ENCODE measurements around the gene PCK2. TPM values are rescaled to one million over a fixed set of nuclear protein-coding genes. Genes with fewer than 3 reads are reported as not detected.

Gene PCK2
- total RNA-seq, 1 experiment from 2014 or later = 48.9 TPM

- no peak overlapping the region; a peak in 1 of 7 replicates for H3K27ac Mint-ChIP-seq
- no peak overlapping the region for H3K4me3 Mint-ChIP-seq
- Histone ChIP-seq H4K5ac (ENCODE audit: insufficient read length, low read depth, low read length) (no peak overlapping the region), H3K79me1 (ENCODE audit: insufficient read depth, low read depth, low read length, poor library complexity, severe bottlenecking) (peaks cover 4% of the 10 kb centered on the region), H3K27me3 (ENCODE audit: insufficient read depth, low read length) (no peaks in the 10 kb centered on the region), H2BK20ac (ENCODE audit: low read depth, low read length, poor library complexity, severe bottlenecking) (no peak overlapping the region), H4K8ac (replicated peaks; ENCODE audit: insufficient read length, low read depth, low read length) (no peak overlapping the region), H2AK5ac (ENCODE audit: insufficient read length, low read length) (no peak overlapping the region), H3K4me2 (ENCODE audit: insufficient read depth, insufficient read length, low read length) (no peak overlapping the region), H3K23me2 (ENCODE audit: insufficient read length, low read depth, low read length, poor library complexity, severe bottlenecking) (peaks cover 19% of the 10 kb centered on the region), H3K79me2 (ENCODE audit: insufficient read depth, low read length) (peaks cover 8% of the 10 kb centered on the region; the same call in 1 of the 2 replicates), H2AFZ (ENCODE audit: low read length) (no peak overlapping the region), H3K56ac (ENCODE audit: insufficient read length, low read depth, low read length) (no peak overlapping the region), H3K18ac (ENCODE audit: insufficient read length, low read depth, low read length) (no peak overlapping the region), H4K20me1 (ENCODE audit: control insufficient read depth, insufficient read depth, insufficient read length) (no peaks in the 10 kb centered on the region), H3K4ac (ENCODE audit: low read depth, low read length) (no peak overlapping the region), H3T11ph (ENCODE audit: low read length) (no peak overlapping the region), H2BK120ac (ENCODE audit: low read depth, low read length, poor library complexity, severe bottlenecking) (no peak overlapping the region), H4K91ac (ENCODE audit: insufficient read length, low read depth, low read length) (no peak overlapping the region), H2BK5ac (ENCODE audit: insufficient read length, low read length) (no peak overlapping the region), H3K9me3 (ENCODE audit: control insufficient read depth, low read depth, low read length) (no peaks in the 10 kb centered on the region), H3K27ac (ENCODE audit: insufficient read length, low read depth, low read length) (no peak overlapping the region), H2BK12ac (ENCODE audit: insufficient read length, low read depth, low read length) (no peak overlapping the region), H3K23ac (ENCODE audit: insufficient read length, low read depth, low read length) (no peak overlapping the region), H3K4me1 (ENCODE audit: insufficient read depth, low read length) (no peaks in the 10 kb centered on the region), H2BK15ac (ENCODE audit: low read depth, low read length) (no peak overlapping the region), H3K14ac (ENCODE audit: insufficient read depth, low read length) (no peak overlapping the region), H3K9ac (ENCODE audit: extremely low read depth, insufficient read length, low read length) (no peak overlapping the region)
- H3K36me3 Mint-ChIP-seq (ENCODE audit: insufficient read depth in 1 of 3, low read depth in 3 of 3) = peaks cover 28 to 60% (median 58%) of the 10 kb centered on the region in 3 experiments
- no peak for DNase-seq
- H3K27me3 Mint-ChIP-seq (ENCODE audit: low read depth) = no peaks in the 10 kb centered on the region
- no peak for TF ChIP-seq CTCF (conservative IDR thresholded peaks at IDR 0.05)
- no CpG with 5 or more reads among the region's 9 CpGs for WGBS (ENCODE audit: extremely low coverage, insufficient read length, low lambda C conversion rate)
- no peaks in the 10 kb centered on the region for H3K9me3 Mint-ChIP-seq
- H3K4me1 Mint-ChIP-seq = peaks cover 21 to 24% of the 10 kb centered on the region in 2 experiments
Measured at GRCh38 chr14:24150061-24150460, 56.0 kb downstream of the PCK2 start.

Data from H9 (cell line).